HEK293 (cell line): Measurements from ENCODE around the gene ADGRF3.

Source experiments
- BCL11A ChIP-seq: fragments of 450-650 bp; formaldehyde crosslinking; IDR thresholded peaks from 2 replicates; pipeline ENCODE4 v1.5.1; 2016; ENCODE audit warnings: low read depth, missing biosample characterization, missing genetic modification characterization
- EGR2 ChIP-seq: fragments of 450-650 bp; formaldehyde crosslinking; IDR thresholded peaks from 2 replicates; pipeline ENCODE4 v1.5.1; 2016; ENCODE audit warnings: low read depth, missing biosample characterization, missing genetic modification characterization
- KLF1 ChIP-seq: fragments of 450-650 bp; formaldehyde crosslinking; IDR thresholded peaks from 2 replicates; pipeline ENCODE4 v1.5.1; 2016; ENCODE audit warnings: missing biosample characterization, missing genetic modification characterization
- SCRT2 ChIP-seq: fragments of 450-650 bp; formaldehyde crosslinking; IDR thresholded peaks from 2 replicates; pipeline ENCODE4 v1.5.1; 2016; ENCODE audit warnings: missing biosample characterization, missing genetic modification characterization
- YY2 ChIP-seq: fragments of 450-650 bp; formaldehyde crosslinking; IDR thresholded peaks from 2 replicates; pipeline ENCODE4 v1.5.1; 2016; ENCODE audit warnings: missing biosample characterization, missing genetic modification characterization
- ZBTB1 ChIP-seq: fragments of 450-650 bp; formaldehyde crosslinking; IDR thresholded peaks from 2 replicates; pipeline ENCODE4 v1.5.1; 2016; ENCODE audit warnings: missing biosample characterization, missing genetic modification characterization
- ZNF175 ChIP-seq: fragments of 450-650 bp; formaldehyde crosslinking; IDR thresholded peaks from 2 replicates; pipeline ENCODE4 v1.5.1; 2016; ENCODE audit warnings: missing biosample characterization, missing genetic modification characterization
- ZNF274 ChIP-seq, 2 experiments: fragments of 200-500 bp in 1 of 2; fragments of 450-650 bp in 1 of 2; sonication (Bioruptor generic) in 1 of 2; formaldehyde crosslinking in 1 of 2; IDR thresholded peaks; 2 replicates each; pipeline versions ENCODE4 v1.5.1 to v1.6.1; 2014 to 2016; ENCODE audit warnings: borderline replicate concordance in 1 of 2, inconsistent platforms in 1 of 2, low read length in 1 of 2, missing biosample characterization in 1 of 2, missing genetic modification characterization in 1 of 2
- ZNF558 ChIP-seq: fragments of 450-650 bp; formaldehyde crosslinking; IDR thresholded peaks from 2 replicates; pipeline ENCODE4 v1.5.1; 2016; ENCODE audit warnings: missing biosample characterization, missing genetic modification characterization
- ZNF561 ChIP-seq: fragments of 450-650 bp; IDR thresholded peaks from 2 replicates; pipeline ENCODE4 v1.5.1; 2018; ENCODE audit warnings: missing biosample characterization, missing genetic modification characterization, borderline replicate concordance
- ZNF704 ChIP-seq: fragments of 450-650 bp; formaldehyde crosslinking; IDR thresholded peaks from 2 replicates; pipeline ENCODE4 v1.5.1; 2016; ENCODE audit warnings: missing biosample characterization, missing genetic modification characterization
- ZNF830 ChIP-seq: fragments of 450-650 bp; IDR thresholded peaks from 2 replicates; pipeline ENCODE4 v1.5.0; 2018; ENCODE audit warnings: missing biosample characterization, missing genetic modification characterization, low read depth, mild to moderate bottlenecking, moderate library complexity
- TF ChIP-seq, protein P1 (sequence below): fragments of 450-650 bp; formaldehyde crosslinking; IDR thresholded peaks from 2 replicates; pipeline ENCODE4 v1.5.1; 2016; ENCODE audit warnings: missing biosample characterization, missing genetic modification characterization

DNA sequence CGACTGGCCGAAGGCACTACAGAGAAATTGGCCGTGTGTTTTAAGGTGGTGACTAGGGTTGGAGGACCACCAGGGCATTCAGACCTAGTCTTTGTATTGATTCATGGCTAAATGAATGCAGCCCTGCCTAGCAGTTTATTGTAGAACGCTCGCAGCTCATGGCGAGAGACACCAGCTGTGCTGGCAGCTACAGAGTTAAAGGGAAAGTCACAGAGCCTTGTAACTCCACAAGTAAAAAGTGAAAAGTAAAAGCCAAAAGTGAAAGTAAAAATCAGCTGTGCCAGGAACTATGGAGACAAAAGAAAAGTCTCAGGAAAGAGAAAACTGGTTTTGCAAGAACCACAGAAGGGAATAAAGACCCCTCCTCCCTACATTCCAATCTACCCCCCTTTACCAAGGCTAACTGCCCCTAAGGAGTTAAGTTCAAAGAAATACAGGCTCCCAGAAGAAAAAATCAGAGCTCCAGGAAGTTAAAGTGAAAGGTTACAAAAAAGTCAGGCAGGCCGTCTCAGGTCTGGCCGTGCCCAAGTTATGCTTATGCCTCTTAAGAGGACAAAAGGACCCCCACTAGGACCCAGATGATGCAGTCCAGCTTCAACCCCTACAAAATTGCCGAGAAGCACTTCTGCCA lies 47.0 kb downstream of the ADGRF3 start:
- TF ChIP-seq ZNF704 (tag by site-specific recombination) (no peak), ZNF274 (IDR thresholded peaks at IDR 0.05; ENCODE audit: low read length) (no peak), ZNF274 (tag by site-specific recombination; IDR thresholded peaks at IDR 0.05; ENCODE audit: borderline replicate concordance) (no peak), SCRT2 (tag by site-specific recombination) (no peak), ZNF175 (tag by site-specific recombination) (no peak), BCL11A (tag by site-specific recombination) (no peak), YY2 (no peak), ZBTB1 (tag by site-specific recombination) (no peak), KLF1 (no peak), EGR2 (no peak), ZNF561 (tag by site-specific recombination) (no peak), ZNF830 (tag by site-specific recombination) (no peak), ZNF558 (tag by site-specific recombination) (no peak)
- TF ChIP-seq, protein P1, sequence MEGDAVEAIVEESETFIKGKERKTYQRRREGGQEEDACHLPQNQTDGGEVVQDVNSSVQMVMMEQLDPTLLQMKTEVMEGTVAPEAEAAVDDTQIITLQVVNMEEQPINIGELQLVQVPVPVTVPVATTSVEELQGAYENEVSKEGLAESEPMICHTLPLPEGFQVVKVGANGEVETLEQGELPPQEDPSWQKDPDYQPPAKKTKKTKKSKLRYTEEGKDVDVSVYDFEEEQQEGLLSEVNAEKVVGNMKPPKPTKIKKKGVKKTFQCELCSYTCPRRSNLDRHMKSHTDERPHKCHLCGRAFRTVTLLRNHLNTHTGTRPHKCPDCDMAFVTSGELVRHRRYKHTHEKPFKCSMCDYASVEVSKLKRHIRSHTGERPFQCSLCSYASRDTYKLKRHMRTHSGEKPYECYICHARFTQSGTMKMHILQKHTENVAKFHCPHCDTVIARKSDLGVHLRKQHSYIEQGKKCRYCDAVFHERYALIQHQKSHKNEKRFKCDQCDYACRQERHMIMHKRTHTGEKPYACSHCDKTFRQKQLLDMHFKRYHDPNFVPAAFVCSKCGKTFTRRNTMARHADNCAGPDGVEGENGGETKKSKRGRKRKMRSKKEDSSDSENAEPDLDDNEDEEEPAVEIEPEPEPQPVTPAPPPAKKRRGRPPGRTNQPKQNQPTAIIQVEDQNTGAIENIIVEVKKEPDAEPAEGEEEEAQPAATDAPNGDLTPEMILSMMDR (tag by site-specific recombination) = no peak
